Measurements from ENCODE around the gene PPP1R14B.

The PPP1R14B gene

GRCh38 chr11:64260147-64260708 lies 13.5 kb upstream of the PPP1R14B start:
- H3K4me1 ChIP-seq (ENCODE audit: control insufficient read depth in 2 of 2, insufficient read depth in 2 of 2, low read length in 2 of 2), result no peaks in the 10 kb centered on the region
- H3K9me3 ChIP-seq (ENCODE audit: control insufficient read depth in 2 of 2, low read length in 2 of 2), result no peaks in the 10 kb centered on the region
- no peak overlapping the region for H3K4me3 ChIP-seq (ENCODE audit: low read length in 2 of 2)
- no peaks in the 10 kb centered on the region for H3K27me3 ChIP-seq (ENCODE audit: control insufficient read depth in 2 of 2, insufficient read depth in 2 of 2, low read length in 2 of 2)
- H3K27ac ChIP-seq (ENCODE audit: low read depth in 2 of 2, low read length in 2 of 2), result no peak overlapping the region
- H3K9ac ChIP-seq (ENCODE audit: low read depth in 1 of 2, low read length in 2 of 2), result no peak overlapping the region
- peaks cover 58 to 73% of the 10 kb centered on the region in 2 donors for H3K36me3 ChIP-seq (ENCODE audit: control insufficient read depth in 2 of 2, insufficient read depth in 2 of 2, low read length in 2 of 2)

- Histone ChIP-seq H3K36me3 (ENCODE audit: control insufficient read depth in 2 of 2, insufficient read depth in 2 of 2, low read length in 2 of 2) (peaks cover 62 to 76% of the 10 kb centered on the region in 2 donors), H3K27me3 (ENCODE audit: control insufficient read depth in 2 of 2, insufficient read depth in 2 of 2, low read length in 2 of 2) (no peaks in the 10 kb centered on the region), H3K4me3 (ENCODE audit: low read length in 2 of 2) (no peak overlapping the region), H3K9ac (ENCODE audit: low read depth in 1 of 2, low read length in 2 of 2) (no peak overlapping the region), H3K9me3 (ENCODE audit: control insufficient read depth in 2 of 2, low read length in 2 of 2) (no peaks in the 10 kb centered on the region), H3K27ac (ENCODE audit: low read depth in 2 of 2, low read length in 2 of 2) (no peak overlapping the region), H3K4me1 (ENCODE audit: control insufficient read depth in 2 of 2, insufficient read depth in 2 of 2, low read length in 2 of 2) (no peaks in the 10 kb centered on the region)
Observed at GRCh38 chr11:64259533-64260067, 12.9 kb upstream of the PPP1R14B start.

GRCh38 chr11:64258946-64259532 lies 12.3 kb upstream of the PPP1R14B start:
- no peak overlapping the region for H3K9ac ChIP-seq (ENCODE audit: low read depth in 1 of 2, low read length in 2 of 2)
- H3K4me3 ChIP-seq (ENCODE audit: low read length in 2 of 2), result no peak overlapping the region
- H3K27me3 ChIP-seq (ENCODE audit: control insufficient read depth in 2 of 2, insufficient read depth in 2 of 2, low read length in 2 of 2), result no peaks in the 10 kb centered on the region
- peaks cover 63 to 73% of the 10 kb centered on the region in 2 donors for H3K36me3 ChIP-seq (ENCODE audit: control insufficient read depth in 2 of 2, insufficient read depth in 2 of 2, low read length in 2 of 2)
- H3K9me3 ChIP-seq (ENCODE audit: control insufficient read depth in 2 of 2, low read length in 2 of 2), result no peaks in the 10 kb centered on the region
- H3K4me1 ChIP-seq (ENCODE audit: control insufficient read depth in 2 of 2, insufficient read depth in 2 of 2, low read length in 2 of 2), result no peaks in the 10 kb centered on the region
- H3K27ac ChIP-seq (ENCODE audit: low read depth in 2 of 2, low read length in 2 of 2), result no peak overlapping the region

- H3K4me1 ChIP-seq (ENCODE audit: control insufficient read depth in 2 of 2, insufficient read depth in 2 of 2, low read length in 2 of 2), result peaks cover 2 to 6% of the 10 kb centered on the region in 2 donors
- no peak overlapping the region for H3K9ac ChIP-seq (ENCODE audit: low read depth in 1 of 2, low read length in 2 of 2)
- no peak overlapping the region for H3K27ac ChIP-seq (ENCODE audit: low read depth in 2 of 2, low read length in 2 of 2)
- peaks cover 59 to 68% of the 10 kb centered on the region in 2 donors for H3K36me3 ChIP-seq (ENCODE audit: control insufficient read depth in 2 of 2, insufficient read depth in 2 of 2, low read length in 2 of 2)
- no peaks in the 10 kb centered on the region for H3K9me3 ChIP-seq (ENCODE audit: control insufficient read depth in 2 of 2, low read length in 2 of 2)
- H3K27me3 ChIP-seq (ENCODE audit: control insufficient read depth in 2 of 2, insufficient read depth in 2 of 2, low read length in 2 of 2), result no peaks in the 10 kb centered on the region
- H3K4me3 ChIP-seq (ENCODE audit: low read length in 2 of 2), result no peak overlapping the region
Observed at GRCh38 chr11:64258356-64258755, 11.6 kb upstream of the PPP1R14B start.

- Histone ChIP-seq H3K9me3 (ENCODE audit: control insufficient read depth in 2 of 2, low read length in 2 of 2) (no peaks in the 10 kb centered on the region), H3K36me3 (ENCODE audit: control insufficient read depth in 2 of 2, insufficient read depth in 2 of 2, low read length in 2 of 2) (peaks cover 41 to 50% of the 10 kb centered on the region in 2 donors), H3K4me3 (ENCODE audit: low read length in 2 of 2) (no peak overlapping the region), H3K4me1 (ENCODE audit: control insufficient read depth in 2 of 2, insufficient read depth in 2 of 2, low read length in 2 of 2) (peaks cover 14 to 17% of the 10 kb centered on the region in 2 donors), H3K27me3 (ENCODE audit: control insufficient read depth in 2 of 2, insufficient read depth in 2 of 2, low read length in 2 of 2) (no peaks in the 10 kb centered on the region), H3K27ac (ENCODE audit: low read depth in 2 of 2, low read length in 2 of 2) (no peak overlapping the region), H3K9ac (ENCODE audit: low read depth in 1 of 2, low read length in 2 of 2) (no peak overlapping the region)
Observed at GRCh38 chr11:64256300-64256699, 9.6 kb upstream of the PPP1R14B start.

GRCh38 chr11:64255135-64256128 lies 8.7 kb upstream of the PPP1R14B start:
- Histone ChIP-seq H3K27ac (ENCODE audit: low read depth in 2 of 2, low read length in 2 of 2) (no peak overlapping the region), H3K4me1 (ENCODE audit: control insufficient read depth in 2 of 2, insufficient read depth in 2 of 2, low read length in 2 of 2) (peaks cover 20 to 23% of the 10 kb centered on the region in 2 donors), H3K27me3 (ENCODE audit: control insufficient read depth in 2 of 2, insufficient read depth in 2 of 2, low read length in 2 of 2) (no peaks in the 10 kb centered on the region), H3K9me3 (ENCODE audit: control insufficient read depth in 2 of 2, low read length in 2 of 2) (no peaks in the 10 kb centered on the region), H3K4me3 (ENCODE audit: low read length in 2 of 2) (no peak overlapping the region), H3K9ac (ENCODE audit: low read depth in 1 of 2, low read length in 2 of 2) (no peak overlapping the region), H3K36me3 (ENCODE audit: control insufficient read depth in 2 of 2, insufficient read depth in 2 of 2, low read length in 2 of 2) (peaks cover 39 to 47% of the 10 kb centered on the region in 2 donors)

GRCh38 chr11:64254326-64254725 lies 7.6 kb upstream of the PPP1R14B start:
- peaks cover 20 to 23% of the 10 kb centered on the region in 2 donors for H3K4me1 ChIP-seq (ENCODE audit: control insufficient read depth in 2 of 2, insufficient read depth in 2 of 2, low read length in 2 of 2)
- H3K9ac ChIP-seq (ENCODE audit: low read depth in 1 of 2, low read length in 2 of 2), result no peak overlapping the region
- H3K4me3 ChIP-seq (ENCODE audit: low read length in 2 of 2), result no peak overlapping the region
- no peak overlapping the region for H3K27ac ChIP-seq (ENCODE audit: low read depth in 2 of 2, low read length in 2 of 2)
- H3K9me3 ChIP-seq (ENCODE audit: control insufficient read depth in 2 of 2, low read length in 2 of 2), result no peaks in the 10 kb centered on the region
- peaks cover 28 to 37% of the 10 kb centered on the region in 2 donors for H3K36me3 ChIP-seq (ENCODE audit: control insufficient read depth in 2 of 2, insufficient read depth in 2 of 2, low read length in 2 of 2)
- no peaks in the 10 kb centered on the region for H3K27me3 ChIP-seq (ENCODE audit: control insufficient read depth in 2 of 2, insufficient read depth in 2 of 2, low read length in 2 of 2)

GRCh38 chr11:64253481-64253880 lies 6.7 kb upstream of the PPP1R14B start:
- no peaks in the 10 kb centered on the region for H3K9me3 ChIP-seq (ENCODE audit: control insufficient read depth in 2 of 2, low read length in 2 of 2)
- no peaks in the 10 kb centered on the region for H3K27me3 ChIP-seq (ENCODE audit: control insufficient read depth in 2 of 2, insufficient read depth in 2 of 2, low read length in 2 of 2)
- H3K4me1 ChIP-seq (ENCODE audit: control insufficient read depth in 2 of 2, insufficient read depth in 2 of 2, low read length in 2 of 2), result peaks cover 20 to 23% of the 10 kb centered on the region in 2 donors
- peaks cover 22 to 32% of the 10 kb centered on the region in 2 donors for H3K36me3 ChIP-seq (ENCODE audit: control insufficient read depth in 2 of 2, insufficient read depth in 2 of 2, low read length in 2 of 2)
- H3K9ac ChIP-seq (ENCODE audit: low read depth in 1 of 2, low read length in 2 of 2), result peak overlapping the region in 1 of 2 donors; percentile 57
- H3K27ac ChIP-seq (ENCODE audit: low read depth in 2 of 2, low read length in 2 of 2), result no peak overlapping the region
- peak overlapping the region in 1 of 2 donors; percentile 37 for H3K4me3 ChIP-seq (ENCODE audit: low read length in 2 of 2)

- Histone ChIP-seq H3K27me3 (ENCODE audit: control insufficient read depth in 2 of 2, insufficient read depth in 2 of 2, low read length in 2 of 2) (no peaks in the 10 kb centered on the region), H3K9me3 (ENCODE audit: control insufficient read depth in 2 of 2, low read length in 2 of 2) (no peaks in the 10 kb centered on the region), H3K4me1 (ENCODE audit: control insufficient read depth in 2 of 2, insufficient read depth in 2 of 2, low read length in 2 of 2) (peaks cover 20 to 25% of the 10 kb centered on the region in 2 donors), H3K4me3 (ENCODE audit: low read length in 2 of 2) (peak overlapping the region; percentile 37 to 81), H3K9ac (ENCODE audit: low read depth in 1 of 2, low read length in 2 of 2) (peak overlapping the region in 1 of 2 donors; percentile 57), H3K36me3 (ENCODE audit: control insufficient read depth in 2 of 2, insufficient read depth in 2 of 2, low read length in 2 of 2) (peaks cover 22 to 27% of the 10 kb centered on the region in 2 donors), H3K27ac (ENCODE audit: low read depth in 2 of 2, low read length in 2 of 2) (peak overlapping the region in 1 of 2 donors; percentile 85)
Observed at GRCh38 chr11:64253043-64253442, 6.3 kb upstream of the PPP1R14B start.
